HG02610 (cell line): Measurements from ENCODE around the gene TTC1.
"Not testable (repeated sequence)": the region's sequence is repeated elsewhere in the genome, so short reads cannot be mapped to it uniquely, and the experiment has no call there.

Experiments used
- ATAC-seq: cut with Tn5 transposase; IDR thresholded peaks from one replicate; pipeline ENCODE4 v1.9.1; 2021; ENCODE audit warnings: mild to moderate bottlenecking, moderate library complexity; ENCODE audit not compliant: unreplicated experiment

Gene TTC1

GRCh38 chr5:160039810-160040470, 31.0 kb downstream of the TTC1 start:
- no peak for ATAC-seq

GRCh38 chr5:160040471-160040835, 31.5 kb downstream of the TTC1 start:
- ATAC-seq: no peak

GRCh38 chr5:160042671-160043070, 33.7 kb downstream of the TTC1 start:
- no peak for ATAC-seq

- ATAC-seq: no peak
These were observed 35.5 kb downstream of the TTC1 start for GRCh38 chr5:160044391-160044804.

DNA sequence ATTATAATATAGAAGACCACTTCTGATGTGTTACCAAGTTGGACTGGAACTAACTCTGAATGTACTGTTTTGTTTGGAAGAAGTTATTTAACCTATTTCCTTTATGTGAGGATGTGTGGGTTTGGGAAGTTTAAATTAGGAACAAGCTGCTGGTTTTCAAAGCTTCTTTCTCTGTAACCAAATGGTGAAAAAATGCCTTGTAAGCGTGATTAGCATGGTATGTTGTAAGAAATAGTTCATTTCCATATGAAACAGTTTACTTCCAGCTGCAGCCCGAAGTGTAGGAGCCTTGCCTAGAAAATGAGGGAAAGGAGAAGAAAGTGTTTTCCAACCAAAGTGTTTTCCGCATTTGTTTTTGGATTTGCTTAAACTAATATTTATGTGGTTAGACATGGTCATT, 36.0 kb downstream of the TTC1 start:
- no peak for ATAC-seq

DNA sequence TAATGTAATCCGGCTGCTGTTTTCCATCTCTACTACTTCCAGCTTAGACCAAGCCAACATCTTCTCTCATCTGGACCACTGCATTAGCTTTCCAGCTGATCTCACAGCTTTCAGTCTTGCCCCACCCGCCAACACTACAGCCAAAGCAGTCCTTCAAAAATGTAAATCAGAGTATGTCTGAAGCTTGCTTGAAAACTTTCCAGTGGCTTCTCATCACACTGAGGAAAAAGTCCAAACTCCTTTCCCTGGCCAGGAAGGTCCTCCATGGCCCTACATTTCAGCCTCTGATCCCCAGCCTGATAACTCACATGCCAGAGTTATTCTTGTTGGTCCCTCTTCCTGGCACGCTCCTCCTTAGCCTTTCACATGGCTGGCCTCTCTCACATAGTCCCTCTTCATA, 38.5 kb downstream of the TTC1 start:
- ATAC-seq: no peak

- no peak for ATAC-seq
These were observed 39.2 kb downstream of the TTC1 start for GRCh38 chr5:160048131-160048530.

DNA sequence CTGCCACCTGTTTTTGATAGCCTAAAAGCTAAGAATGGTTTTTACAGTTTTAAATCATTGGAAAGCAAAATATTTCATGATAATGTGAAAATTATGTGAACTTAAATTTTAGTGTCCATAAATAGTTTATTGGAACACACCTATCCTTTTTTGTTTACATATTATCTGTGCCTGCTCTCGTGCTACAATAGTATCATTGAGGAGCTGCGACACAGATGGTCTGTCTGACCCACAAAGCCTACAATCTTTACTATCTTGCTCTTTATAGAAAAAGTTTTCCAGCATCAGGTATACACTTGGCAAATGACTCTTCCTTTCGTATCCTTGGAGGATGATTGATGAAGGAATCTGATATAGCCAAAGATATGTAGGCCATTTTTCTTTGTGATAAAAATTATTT, 40.2 kb downstream of the TTC1 start:
- no peak for ATAC-seq

- no peak for ATAC-seq
These were observed 45.1 kb downstream of the TTC1 start for GRCh38 chr5:160054047-160054446.

GRCh38 chr5:160054831-160055230, 45.9 kb downstream of the TTC1 start:
- ATAC-seq: no peak

- no peak for ATAC-seq
These were observed 48.3 kb downstream of the TTC1 start for GRCh38 chr5:160057256-160057655.

DNA sequence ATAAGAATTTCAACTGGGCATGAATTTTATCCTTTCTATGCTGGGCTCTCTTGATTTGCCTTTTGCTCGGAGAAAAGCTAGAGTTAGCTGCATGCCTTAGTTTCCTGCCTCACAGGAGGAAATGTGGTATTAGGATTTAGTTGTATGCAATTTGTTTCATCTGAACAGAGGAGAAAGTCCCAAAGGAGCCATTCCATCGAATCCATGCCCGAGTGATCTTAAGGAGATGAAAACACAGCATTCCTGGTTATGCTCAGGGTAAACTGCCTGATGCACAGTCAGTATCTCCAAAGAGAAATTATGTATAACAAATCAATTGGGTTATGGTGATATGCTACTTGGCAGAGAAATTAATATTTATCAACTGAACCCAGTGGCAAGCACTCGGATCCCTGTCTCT, 51.1 kb downstream of the TTC1 start:
- no peak for ATAC-seq

- ATAC-seq: no peak
These were observed 52.8 kb downstream of the TTC1 start for GRCh38 chr5:160061770-160062169.

DNA sequence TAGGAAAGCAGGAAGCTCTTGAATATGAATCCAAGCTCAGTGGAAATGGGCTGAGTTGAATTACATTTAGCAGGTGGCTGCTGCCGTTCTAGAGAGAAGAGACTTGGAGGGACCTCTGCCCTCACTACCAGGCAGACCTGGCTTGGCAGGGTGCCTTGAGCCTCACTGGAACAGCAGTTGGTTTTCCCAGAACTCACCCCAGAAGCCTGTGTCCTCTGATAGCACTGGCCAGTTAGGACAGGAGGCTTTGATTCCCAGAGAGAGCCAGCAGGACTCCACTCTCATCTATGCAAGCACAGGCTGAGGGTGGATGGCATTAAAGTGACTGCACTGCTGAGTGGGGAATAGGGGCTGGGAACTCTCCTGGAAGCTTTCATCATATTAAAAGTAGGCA, 55.5 kb downstream of the TTC1 start:
- ATAC-seq: no peak

DNA sequence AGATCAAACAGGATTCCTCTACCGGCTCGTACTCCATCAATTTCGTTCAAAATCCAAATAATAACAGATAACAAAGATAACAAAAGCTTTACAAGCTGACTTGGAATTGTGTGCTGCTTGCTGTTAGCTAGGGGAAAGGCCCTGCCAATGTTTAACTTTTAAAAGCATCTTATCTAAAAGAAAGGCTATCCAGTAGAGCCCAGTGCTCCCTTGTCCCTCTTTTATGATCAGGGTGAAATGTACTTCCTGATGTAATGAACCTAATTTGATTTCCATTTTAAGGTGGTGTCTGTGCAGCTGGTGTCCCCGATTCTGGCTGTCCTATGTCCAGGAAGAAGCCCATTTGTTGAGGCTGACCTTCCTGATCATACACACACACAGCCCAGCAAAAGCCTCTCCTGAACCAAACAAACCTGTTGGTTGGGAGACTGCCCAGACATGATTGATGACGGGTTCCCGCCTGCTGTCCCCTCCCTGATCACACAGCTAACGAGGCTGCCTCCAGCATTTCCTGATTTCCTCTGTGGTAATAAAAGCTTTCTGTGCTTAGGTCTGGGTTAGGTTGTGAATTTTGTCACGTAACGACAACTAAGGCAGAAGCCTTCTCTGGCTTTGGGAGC, 56.2 kb downstream of the TTC1 start:
- ATAC-seq: no peak

DNA sequence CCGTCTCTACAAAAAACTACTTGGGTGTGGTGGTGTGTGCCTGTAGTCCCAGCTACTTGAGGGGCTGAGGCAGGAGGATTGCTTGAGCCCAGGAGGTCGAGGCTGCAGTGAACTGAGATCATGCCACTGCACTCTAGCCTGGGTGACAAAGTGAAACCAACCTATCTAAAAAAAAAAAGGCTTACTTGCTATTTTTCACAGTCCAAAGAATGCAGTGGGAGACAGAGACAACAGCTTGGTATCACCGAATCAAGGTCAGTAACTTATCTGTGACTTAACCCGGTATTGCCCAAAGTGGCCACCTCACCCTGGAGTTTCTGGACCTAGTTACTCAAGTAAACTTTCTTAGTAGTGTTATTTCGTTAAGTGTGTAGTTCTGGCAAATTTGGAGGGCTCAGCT, 60.2 kb downstream of the TTC1 start:
- not testable (repeated sequence) for ATAC-seq

DNA sequence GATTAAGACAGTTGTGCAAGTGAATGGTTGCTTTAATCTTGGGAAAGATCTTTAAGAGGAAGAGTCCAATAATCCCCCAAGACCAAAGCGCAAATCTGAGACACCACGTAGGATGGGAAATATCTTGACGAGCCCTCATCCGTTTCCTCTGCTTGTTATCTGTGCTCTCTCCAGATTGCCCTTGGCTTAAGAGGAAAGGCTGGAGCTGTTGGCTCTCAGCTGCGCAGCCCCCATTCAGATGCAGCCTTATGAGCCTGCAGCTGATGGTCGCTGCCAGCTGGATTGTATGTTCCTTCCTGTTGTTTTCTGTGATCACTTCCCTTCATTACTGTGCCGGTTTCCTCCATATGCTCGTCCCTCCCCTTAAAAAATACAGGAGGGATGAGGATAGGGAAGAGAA, 62.6 kb downstream of the TTC1 start:
- ATAC-seq: no peak

DNA sequence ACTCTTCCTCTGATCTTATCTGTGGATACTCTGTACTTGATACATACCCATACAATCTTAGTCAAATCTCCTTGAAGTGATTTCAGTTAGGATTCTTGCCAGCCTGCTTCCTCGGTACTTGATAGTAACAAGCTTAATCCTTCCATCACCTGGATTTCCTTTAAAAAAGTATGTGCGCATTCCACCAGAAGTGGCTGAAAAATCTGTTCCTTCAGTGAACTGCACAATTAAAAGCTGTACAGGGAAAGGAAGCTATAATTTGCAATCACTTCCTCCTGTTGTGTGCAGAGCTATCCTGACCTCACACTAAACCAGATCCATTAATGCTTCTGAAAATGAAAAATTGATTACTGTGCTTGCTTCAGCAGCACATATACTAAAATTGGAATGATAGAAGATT, 63.0 kb downstream of the TTC1 start:
- no peak for ATAC-seq

GRCh38 chr5:160075073-160075472, 66.1 kb downstream of the TTC1 start:
- ATAC-seq: no peak

DNA sequence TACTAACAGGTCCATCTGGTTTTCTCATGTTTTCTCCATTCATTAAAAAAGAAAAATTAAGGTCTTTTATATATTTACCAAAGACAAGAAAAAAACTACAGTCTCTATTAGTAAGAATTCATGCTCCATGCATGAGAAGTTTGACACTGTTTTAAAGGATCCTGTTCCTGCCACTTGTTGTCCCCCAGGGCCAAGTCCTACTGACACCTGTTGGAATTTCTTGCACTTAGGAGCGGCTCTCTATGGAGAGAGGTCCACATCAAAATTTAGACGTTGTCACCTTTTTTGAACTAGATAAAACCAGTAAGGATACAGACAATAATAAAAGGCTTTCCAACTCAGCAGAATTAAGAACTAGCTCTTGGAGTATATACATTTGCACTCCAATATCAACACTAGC, 68.1 kb downstream of the TTC1 start:
- no peak for ATAC-seq

GRCh38 chr5:160079753-160080152, 70.8 kb downstream of the TTC1 start:
- ATAC-seq: no peak

DNA sequence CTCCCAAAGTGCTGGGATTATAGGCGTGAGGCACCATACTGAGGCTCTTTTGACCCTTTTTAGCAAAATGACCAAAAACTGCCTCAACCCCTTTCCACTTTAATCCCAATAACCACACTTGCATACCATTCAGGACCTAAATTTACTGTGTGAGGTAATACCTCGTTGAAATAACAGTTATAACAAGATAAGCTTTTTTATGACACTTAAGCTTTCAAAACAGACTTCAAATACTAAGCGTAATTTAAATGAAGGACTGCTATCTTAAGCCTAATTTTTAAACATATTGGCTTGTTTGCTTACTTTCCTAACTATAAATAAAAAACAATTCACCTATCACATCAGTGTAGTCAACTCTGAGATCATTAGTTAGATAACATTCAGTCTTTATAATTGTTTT, 72.6 kb downstream of the TTC1 start:
- ATAC-seq: no peak
